ENCODE data around the gene CDH23. TPM values are rescaled to one million over a fixed set of nuclear protein-coding genes. Genes with fewer than 3 reads are reported as not detected.

CDH23 gene
- total and polyA plus RNA-seq, 2 of the 8 experiments (the other 6 are each of a cell fraction or from before 2014, with no cell fraction given): 1.9 to 4.9 TPM

- TF ChIP-seq GTF2F1 (IDR thresholded peaks at IDR 0.05; ENCODE audit: borderline replicate concordance, low read depth, low read length) (no peak), ZNF274 (IDR thresholded peaks at IDR 0.05; ENCODE audit: borderline replicate concordance, extremely low read depth, low read length) (no peak), NANOG (IDR thresholded peaks at IDR 0.05; ENCODE audit: insufficient read depth, low read depth, low read length, poor library complexity, severe bottlenecking) (no peak), TAF7 (optimal IDR thresholded peaks at IDR 0.05; ENCODE audit: borderline replicate concordance, low read depth, low read length) (no peak), SRF (IDR thresholded peaks at IDR 0.05; ENCODE audit: low read depth, low read length) (no peak), RAD21 (IDR thresholded peaks at IDR 0.05 in 1 of 2, conservative IDR thresholded peaks at IDR 0.05 in 1 of 2; ENCODE audit: low read depth in 2 of 2, low read length in 2 of 2) (no peak), SUZ12 (IDR thresholded peaks at IDR 0.05; ENCODE audit: low read length) (no peak), RNF2 (IDR thresholded peaks at IDR 0.05; ENCODE audit: borderline replicate concordance, low read depth, low read length, missing control alignments, poor library complexity, severe bottlenecking) (no peak)
- no peak overlapping the region for H3K56ac ChIP-seq (replicated peaks; ENCODE audit: insufficient read length, low read depth, low read length)
- H3K23me2 ChIP-seq (ENCODE audit: low read depth, low read length): peaks cover under 1% of the 10 kb centered on the region; the same call in 1 of the 2 replicates
- no peaks in the 10 kb centered on the region for H4K20me1 ChIP-seq (replicated peaks in 1 of 2; ENCODE audit: control insufficient read depth in 1 of 2, insufficient read depth in 2 of 2, low read length in 2 of 2)
- H2AK5ac ChIP-seq (ENCODE audit: low read depth, low read length): peak overlapping the region; percentile 85
- H3K14ac ChIP-seq (ENCODE audit: insufficient read length): no peak overlapping the region
- ChIA-PET POLR2A (ENCODE audit: partially characterized antibody) (interaction anchor here (1.1 kb wide), 3 partner anchors 22 to 235 kb away, joined by 3 read pairs; no protein-coding TSS in a partner anchor), CTCF (ENCODE audit: partially characterized antibody) (interaction anchor here (0.6 to 2.1 kb wide), 13 partner anchors 10 to 221 kb away, joined by 3 to 6 read pairs (median 3); partner anchors contain the start of gene CDH23)
- H2BK15ac ChIP-seq (ENCODE audit: low read length): peak overlapping the region; percentile 19
- H3K79me1 ChIP-seq (ENCODE audit: low read depth, low read length): no peaks in the 10 kb centered on the region
- no peak overlapping the region; the same call in 1 of the 2 replicates for H3K18ac ChIP-seq (ENCODE audit: extremely low read depth, low read length)
- peaks cover 12 to 23% (median 14%) of the 10 kb centered on the region in 4 experiments; a peak in 6 of 7 replicates for H3K4me1 ChIP-seq (replicated peaks in 1 of 4; ENCODE audit: control insufficient read depth in 3 of 4, insufficient read depth in 4 of 4, low read length in 3 of 4)
- H4K5ac ChIP-seq (ENCODE audit: insufficient read length, low read depth, low read length): no peak overlapping the region
- no peak overlapping the region for H3K9ac ChIP-seq (replicated peaks in 1 of 4; ENCODE audit: extremely low read depth in 1 of 4, low read depth in 3 of 4, low read length in 3 of 4)
- H2BK5ac ChIP-seq (ENCODE audit: low read depth, low read length): 0 out of 2 replicates have a peak overlapping the region, but pooled peaks have one; percentile 35
- no peak overlapping the region for H3K4me2 ChIP-seq (ENCODE audit: insufficient read depth in 1 of 2, low read depth in 2 of 2, low read length in 2 of 2)
- H4K8ac ChIP-seq (ENCODE audit: extremely low read depth, insufficient read depth, low read length): no peak overlapping the region
- no peak overlapping the region for H3K4ac ChIP-seq (replicated peaks; ENCODE audit: insufficient read length, low read depth, low read length)
- DNase-seq (ENCODE audit: low read depth in 1 of 2, low spot score in 2 of 2) (no peak), FAIRE-seq (no peak)
- no peak overlapping the region for H3K4me3 ChIP-seq (ENCODE audit: extremely low read depth in 1 of 4, insufficient read depth in 2 of 4, low read depth in 3 of 4, low read length in 4 of 4)
- H2BK120ac ChIP-seq (replicated peaks; ENCODE audit: low read depth, low read length): no peak overlapping the region
- no peaks in the 10 kb centered on the region for H3K79me2 ChIP-seq (ENCODE audit: control insufficient read depth in 1 of 2, insufficient read depth in 2 of 2, low read length in 2 of 2)
- H2BK12ac ChIP-seq (ENCODE audit: low read depth, low read length): no peak overlapping the region
- peak overlapping the region; percentile 13 for H4K91ac ChIP-seq (replicated peaks; ENCODE audit: insufficient read length, low read length)
- H3K9me3 ChIP-seq (ENCODE audit: insufficient read depth in 2 of 2, low read depth in 1 of 2, low read length in 1 of 2): peaks cover 0 to 4% of the 10 kb centered on the region in 2 experiments; a peak in 1 of 4 replicates
- WGBS, 2 experiments (ENCODE audit: extremely low coverage in 1 of 2, insufficient coverage in 1 of 2, insufficient read length in 1 of 2, insufficient replicate concordance in 2 of 2, low coverage in 1 of 2, low lambda C conversion rate in 2 of 2, missing lambda C conversion rate in 1 of 2): 94% methylated on average over 12 of the region's 12 CpGs; no CpG with 5 or more reads in 1 of the 2 experiments
- H3K23ac ChIP-seq (ENCODE audit: insufficient read length): no peak overlapping the region
- H3K27ac ChIP-seq (ENCODE audit: low read depth, low read length): no peak overlapping the region
- H2BK20ac ChIP-seq (ENCODE audit: low read length): no peak overlapping the region
- no peaks in the 10 kb centered on the region for H3K36me3 ChIP-seq (ENCODE audit: control insufficient read depth in 2 of 4, insufficient read depth in 4 of 4, low read length in 3 of 4)
- H3K27me3 ChIP-seq (replicated peaks in 1 of 4; ENCODE audit: control insufficient read depth in 3 of 4, extremely low read depth in 1 of 4, insufficient read depth in 3 of 4, low read length in 3 of 4): no peaks in the 10 kb centered on the region; a peak in 1 of 7 replicates
- H2AFZ ChIP-seq (ENCODE audit: low read length): no peak overlapping the region
Observed at GRCh38 chr10:71616817-71617654, 220.3 kb downstream of the CDH23 start.
